Fibroblast of villous mesenchyme (primary cell): ENCODE results near the gene SOBP. TPM values are rescaled to one million over a fixed set of nuclear protein-coding genes. Genes with fewer than 3 reads are reported as not detected.

ENCODE experiments used
- DNase-seq: peaks from one replicate; pipeline ENCODE4 v3.0.0-alpha.2; 2010; ENCODE audit warnings: low read depth
- H3K4me3 ChIP-seq: 2 replicates; pipeline ENCODE4 v1.5.1; 2011; ENCODE audit warnings: low read depth, mild to moderate bottlenecking, low read length
- total RNA-seq: library from RNA; depleted of rRNA; stranded (reverse); fragments of >200 nt; gene quantifications from 2 replicates; pipeline ENCODE4 v1.2.3, GENCODE V29; 2012
- TF ChIP-seq, protein P1 (sequence below): IDR thresholded peaks from 2 replicates; pipeline ENCODE4 v1.5.1; 2012; ENCODE audit warnings: low read depth, mild to moderate bottlenecking, low read length; ENCODE audit not compliant: insufficient read depth

The SOBP gene
- total RNA-seq, 1 donor, result 1.3 TPM

DNA sequence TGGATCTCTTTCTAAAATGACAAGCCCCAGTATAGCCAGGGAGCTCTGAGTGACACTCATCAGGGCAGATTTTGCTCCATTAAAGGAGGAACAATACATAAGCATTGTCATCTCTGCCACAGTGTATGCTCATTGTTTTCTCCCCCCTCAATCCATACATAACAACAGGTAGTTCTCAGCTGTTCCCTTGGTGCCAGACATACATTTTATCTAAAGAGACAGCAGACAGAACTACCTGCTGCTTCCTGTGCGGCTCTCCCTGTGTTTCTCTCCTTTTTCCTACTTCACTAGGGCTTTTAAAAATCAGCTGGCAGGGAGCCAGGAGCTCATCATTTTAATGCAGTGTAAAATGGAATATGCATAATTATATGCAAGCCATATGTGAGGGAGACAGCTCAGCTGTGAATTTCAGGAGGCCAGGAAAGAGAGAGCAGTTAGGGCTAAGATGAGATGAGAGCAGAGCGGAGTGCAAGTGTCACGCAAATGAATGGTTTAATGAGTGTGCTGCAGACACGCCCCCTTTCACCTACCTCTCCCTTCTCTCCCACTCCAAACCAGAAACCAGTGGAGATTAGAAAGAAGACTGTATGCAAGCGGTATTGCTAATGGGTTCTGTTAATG is 96.0 kb downstream of the SOBP start:
- TF ChIP-seq, protein P1, sequence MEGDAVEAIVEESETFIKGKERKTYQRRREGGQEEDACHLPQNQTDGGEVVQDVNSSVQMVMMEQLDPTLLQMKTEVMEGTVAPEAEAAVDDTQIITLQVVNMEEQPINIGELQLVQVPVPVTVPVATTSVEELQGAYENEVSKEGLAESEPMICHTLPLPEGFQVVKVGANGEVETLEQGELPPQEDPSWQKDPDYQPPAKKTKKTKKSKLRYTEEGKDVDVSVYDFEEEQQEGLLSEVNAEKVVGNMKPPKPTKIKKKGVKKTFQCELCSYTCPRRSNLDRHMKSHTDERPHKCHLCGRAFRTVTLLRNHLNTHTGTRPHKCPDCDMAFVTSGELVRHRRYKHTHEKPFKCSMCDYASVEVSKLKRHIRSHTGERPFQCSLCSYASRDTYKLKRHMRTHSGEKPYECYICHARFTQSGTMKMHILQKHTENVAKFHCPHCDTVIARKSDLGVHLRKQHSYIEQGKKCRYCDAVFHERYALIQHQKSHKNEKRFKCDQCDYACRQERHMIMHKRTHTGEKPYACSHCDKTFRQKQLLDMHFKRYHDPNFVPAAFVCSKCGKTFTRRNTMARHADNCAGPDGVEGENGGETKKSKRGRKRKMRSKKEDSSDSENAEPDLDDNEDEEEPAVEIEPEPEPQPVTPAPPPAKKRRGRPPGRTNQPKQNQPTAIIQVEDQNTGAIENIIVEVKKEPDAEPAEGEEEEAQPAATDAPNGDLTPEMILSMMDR, result no peak
- H3K4me3 ChIP-seq, result no peak overlapping the region
- DNase-seq, result no peak

DNA sequence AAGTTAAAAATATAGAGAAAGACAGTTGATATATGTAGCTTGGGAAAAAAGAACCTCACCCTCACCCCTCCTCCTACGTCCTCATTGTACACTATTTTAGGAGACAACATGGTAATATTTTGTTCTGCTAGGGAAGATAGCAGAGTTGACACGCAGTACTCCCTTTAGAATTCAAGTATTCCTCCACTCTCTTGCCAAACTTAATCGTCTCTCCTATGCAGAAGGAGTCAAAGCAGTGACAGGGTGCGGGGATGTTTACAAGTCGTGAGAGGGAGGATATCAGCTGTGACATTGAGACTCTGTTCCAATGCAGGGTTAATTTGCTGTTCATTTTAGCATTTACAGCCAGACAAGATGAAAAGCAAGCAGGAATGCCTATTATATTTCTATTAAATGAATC is 97.5 kb downstream of the SOBP start:
- no peak overlapping the region for H3K4me3 ChIP-seq
- DNase-seq, result no peak
- TF ChIP-seq, protein P1, result no peak

DNA sequence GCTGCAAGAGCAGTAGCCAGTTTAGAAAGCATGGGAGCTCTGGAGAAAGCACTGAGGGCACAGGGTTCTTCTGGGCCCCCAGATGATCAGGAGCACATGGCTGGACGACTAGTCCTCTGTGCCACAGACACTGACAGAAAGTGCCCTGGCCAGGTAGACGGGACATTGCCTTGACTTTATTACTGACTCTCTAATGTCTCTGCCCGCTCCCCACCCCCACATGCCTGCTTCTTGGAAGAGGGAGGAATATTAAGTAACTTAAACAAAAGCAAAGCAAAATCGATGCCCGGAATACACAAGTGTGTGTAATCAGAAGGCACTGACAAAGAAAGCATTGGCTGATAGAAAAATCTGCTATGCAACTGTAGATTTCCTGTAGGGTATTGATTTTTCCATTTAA is 99.3 kb downstream of the SOBP start:
- DNase-seq, result no peak
- TF ChIP-seq, protein P1, result no peak
- H3K4me3 ChIP-seq, result no peak overlapping the region

DNA sequence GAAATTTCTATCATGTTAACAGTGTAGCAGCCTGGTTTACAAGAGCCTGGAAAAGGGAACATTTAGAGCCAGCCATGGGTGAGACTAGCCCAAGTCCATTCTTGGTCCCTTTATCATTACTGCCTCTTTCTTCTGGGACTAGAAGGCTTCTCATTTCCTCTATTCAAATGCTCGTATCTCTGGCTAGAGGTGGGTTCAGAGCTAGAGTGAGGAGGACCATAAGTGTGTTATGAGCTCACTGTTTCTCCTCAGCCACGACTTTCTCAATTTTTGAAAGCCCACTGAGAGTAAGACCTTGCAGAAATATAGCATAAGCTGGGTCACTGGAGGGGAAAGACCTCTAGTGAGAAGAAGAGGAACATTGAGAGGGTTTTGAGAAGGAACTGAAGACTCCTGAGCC is 100.0 kb downstream of the SOBP start:
- no peak for DNase-seq
- no peak overlapping the region for H3K4me3 ChIP-seq
- TF ChIP-seq, protein P1, result no peak

DNA sequence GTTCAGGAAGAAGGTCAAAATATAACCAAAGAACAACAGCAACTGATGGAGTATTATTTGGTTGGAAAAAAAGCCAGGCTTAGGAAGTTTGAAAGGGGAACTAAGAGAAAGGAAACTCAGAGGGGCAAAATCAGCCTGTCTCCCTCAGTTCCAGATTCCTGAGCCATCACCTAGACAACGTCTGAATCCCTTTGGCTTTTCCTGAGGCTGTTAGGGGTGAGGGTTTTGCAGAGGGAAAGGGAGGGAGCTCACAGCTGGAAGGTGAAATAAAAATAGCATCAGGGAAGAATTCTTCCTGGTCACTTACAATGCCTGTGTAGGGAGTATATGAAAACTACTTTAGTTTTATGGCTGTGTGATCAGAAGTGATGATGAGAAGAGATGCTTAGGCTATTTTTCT is 100.5 kb downstream of the SOBP start:
- TF ChIP-seq, protein P1, result no peak
- H3K4me3 ChIP-seq, result no peak overlapping the region
- no peak for DNase-seq

DNA sequence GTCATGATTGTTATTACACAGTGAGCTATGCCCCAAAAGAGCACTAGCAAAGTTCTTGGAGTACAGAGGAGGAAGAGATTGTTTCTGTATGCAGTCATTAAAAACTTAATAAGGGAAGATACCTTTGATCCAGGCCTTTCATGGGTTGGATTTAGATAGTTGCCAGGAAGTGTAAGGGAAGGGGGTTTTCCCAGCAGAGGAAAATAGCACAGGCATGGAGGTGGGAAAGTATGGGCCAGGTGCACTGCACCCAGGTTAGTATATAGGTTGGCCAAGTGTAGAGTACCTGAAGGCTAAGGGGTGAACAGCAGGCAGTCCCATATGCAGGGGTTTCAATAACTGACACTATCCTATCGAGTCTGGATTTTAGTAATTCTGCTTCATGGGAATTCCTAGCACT is 101.4 kb downstream of the SOBP start:
- H3K4me3 ChIP-seq, result no peak overlapping the region
- no peak for DNase-seq
- TF ChIP-seq, protein P1, result no peak

DNA sequence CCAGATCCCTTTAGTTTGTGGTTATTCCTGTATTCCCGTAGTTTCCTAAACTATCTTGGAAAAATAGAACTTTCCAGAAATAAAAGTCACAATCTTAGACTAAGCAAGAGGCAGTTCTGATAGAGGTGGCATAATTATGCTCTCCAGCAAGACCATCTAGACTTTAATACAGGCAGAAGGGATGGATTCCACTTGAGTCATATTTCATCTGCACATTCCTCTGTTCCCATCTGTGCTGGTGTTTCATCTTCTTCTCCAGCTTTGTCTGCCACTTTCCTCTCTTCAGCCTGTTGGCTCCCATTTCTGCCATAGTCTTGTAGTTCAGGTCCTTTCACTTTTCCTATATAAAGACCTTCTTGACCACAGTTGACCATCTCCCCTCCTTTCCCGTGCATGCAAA is 102.9 kb downstream of the SOBP start:
- TF ChIP-seq, protein P1, result no peak
- no peak for DNase-seq
- H3K4me3 ChIP-seq, result no peak overlapping the region
